ENCODE results near the gene ATN1.

GRCh38 chr12:6941782-6942181 lies 14.0 kb downstream of the ATN1 start:
- TF ChIP-seq, protein P1, sequence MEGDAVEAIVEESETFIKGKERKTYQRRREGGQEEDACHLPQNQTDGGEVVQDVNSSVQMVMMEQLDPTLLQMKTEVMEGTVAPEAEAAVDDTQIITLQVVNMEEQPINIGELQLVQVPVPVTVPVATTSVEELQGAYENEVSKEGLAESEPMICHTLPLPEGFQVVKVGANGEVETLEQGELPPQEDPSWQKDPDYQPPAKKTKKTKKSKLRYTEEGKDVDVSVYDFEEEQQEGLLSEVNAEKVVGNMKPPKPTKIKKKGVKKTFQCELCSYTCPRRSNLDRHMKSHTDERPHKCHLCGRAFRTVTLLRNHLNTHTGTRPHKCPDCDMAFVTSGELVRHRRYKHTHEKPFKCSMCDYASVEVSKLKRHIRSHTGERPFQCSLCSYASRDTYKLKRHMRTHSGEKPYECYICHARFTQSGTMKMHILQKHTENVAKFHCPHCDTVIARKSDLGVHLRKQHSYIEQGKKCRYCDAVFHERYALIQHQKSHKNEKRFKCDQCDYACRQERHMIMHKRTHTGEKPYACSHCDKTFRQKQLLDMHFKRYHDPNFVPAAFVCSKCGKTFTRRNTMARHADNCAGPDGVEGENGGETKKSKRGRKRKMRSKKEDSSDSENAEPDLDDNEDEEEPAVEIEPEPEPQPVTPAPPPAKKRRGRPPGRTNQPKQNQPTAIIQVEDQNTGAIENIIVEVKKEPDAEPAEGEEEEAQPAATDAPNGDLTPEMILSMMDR (IDR thresholded peaks at IDR 0.05), result no peak
- no peak for TF ChIP-seq POLR2A (IDR thresholded peaks at IDR 0.05)

Data from body of pancreas (tissue), 4 donors.